ENCODE measurements around the gene LILRA6.
"Not testable (repeated sequence)": the region's sequence is repeated elsewhere in the genome, so short reads cannot be mapped to it uniquely, and the experiment has no call there.

LILRA6 gene

DNA sequence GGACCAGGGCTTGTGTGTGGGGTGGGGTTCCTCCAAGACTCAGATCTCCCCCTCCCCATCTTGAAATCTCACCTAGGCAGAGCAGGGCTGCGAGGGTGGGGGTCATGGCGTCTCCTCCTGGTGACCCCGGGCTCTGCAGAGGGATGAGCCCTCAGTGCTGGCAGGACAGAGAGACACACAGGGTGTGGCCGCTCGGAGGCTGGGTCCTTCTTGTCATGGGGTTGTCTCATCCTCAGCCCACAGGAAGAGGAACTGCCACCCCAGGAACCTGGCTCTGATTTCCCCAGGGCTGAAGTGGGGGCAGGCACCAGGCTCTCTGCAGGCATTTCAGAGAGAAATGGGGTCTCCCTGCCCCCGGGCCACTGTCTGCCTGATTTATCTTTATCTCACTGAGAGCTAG is at the start of gene LILRA6:
Gene LILRA6 (minus strand): TSS at position 145 of the 400 bp plus-strand sequence.
- not testable (repeated sequence) for DNase-seq (ENCODE audit: low read depth)

DNA sequence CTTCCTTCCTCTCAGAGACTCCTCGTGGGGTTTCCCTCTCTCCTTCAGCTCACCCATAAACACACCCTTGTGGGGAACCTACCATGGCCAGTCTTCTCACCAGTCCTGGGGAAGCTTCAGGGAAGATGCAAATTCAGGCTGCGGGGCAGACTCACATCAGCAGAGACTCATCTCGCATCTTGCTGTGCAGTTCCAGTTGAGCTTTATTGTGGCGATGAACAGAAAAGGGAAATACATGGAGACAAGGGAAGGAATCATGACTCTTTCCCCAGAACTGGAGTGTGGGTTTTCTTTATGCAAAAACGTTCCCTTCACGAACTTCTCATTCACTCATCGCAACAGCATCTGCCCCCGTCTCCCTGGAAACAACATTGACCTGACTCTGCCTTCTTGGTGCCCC is 46.6 kb upstream of the LILRA6 start:
- not testable (repeated sequence) for DNase-seq (ENCODE audit: low read depth)

DNA sequence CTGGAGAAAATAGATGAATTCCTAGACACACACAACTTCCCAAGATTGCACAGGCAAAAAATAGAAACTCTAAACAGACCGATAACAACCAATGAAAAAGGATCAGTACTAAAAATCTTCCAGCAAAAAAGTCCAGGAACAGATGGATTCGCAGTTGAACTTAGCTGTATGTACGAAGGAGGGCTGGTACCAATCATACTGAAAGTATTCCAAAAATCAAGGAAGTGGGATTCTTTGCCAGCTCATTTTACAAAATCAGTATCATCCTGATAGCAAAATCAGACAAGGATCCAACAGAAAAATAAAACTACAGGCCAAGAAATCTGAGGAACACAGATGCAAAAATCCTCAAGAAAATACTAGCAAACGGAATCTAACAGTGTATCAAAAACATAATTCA is 44.9 kb upstream of the LILRA6 start:
- peak; percentile 77 for DNase-seq (ENCODE audit: low read depth)

DNA sequence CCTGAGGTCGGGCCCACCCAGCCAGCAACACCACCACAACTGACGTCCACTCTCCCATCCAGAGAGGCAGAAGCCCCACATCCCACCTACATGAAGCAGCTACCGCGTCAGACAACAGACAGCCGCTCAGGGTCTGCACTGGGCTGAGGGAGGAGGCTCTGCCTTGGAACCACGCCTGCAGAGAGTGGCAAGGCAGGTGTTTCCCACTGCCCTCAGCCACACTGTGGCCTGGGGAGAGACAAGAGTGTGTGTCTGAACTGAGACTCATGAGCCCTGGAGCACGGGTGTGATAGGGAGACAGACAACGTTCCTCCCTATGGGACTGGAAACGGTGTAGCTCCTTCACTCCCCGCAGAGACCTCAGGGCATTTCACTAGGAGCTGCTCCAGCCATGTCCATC is 43.7 kb upstream of the LILRA6 start:
- DNase-seq (ENCODE audit: low read depth) = not testable (repeated sequence)

DNA sequence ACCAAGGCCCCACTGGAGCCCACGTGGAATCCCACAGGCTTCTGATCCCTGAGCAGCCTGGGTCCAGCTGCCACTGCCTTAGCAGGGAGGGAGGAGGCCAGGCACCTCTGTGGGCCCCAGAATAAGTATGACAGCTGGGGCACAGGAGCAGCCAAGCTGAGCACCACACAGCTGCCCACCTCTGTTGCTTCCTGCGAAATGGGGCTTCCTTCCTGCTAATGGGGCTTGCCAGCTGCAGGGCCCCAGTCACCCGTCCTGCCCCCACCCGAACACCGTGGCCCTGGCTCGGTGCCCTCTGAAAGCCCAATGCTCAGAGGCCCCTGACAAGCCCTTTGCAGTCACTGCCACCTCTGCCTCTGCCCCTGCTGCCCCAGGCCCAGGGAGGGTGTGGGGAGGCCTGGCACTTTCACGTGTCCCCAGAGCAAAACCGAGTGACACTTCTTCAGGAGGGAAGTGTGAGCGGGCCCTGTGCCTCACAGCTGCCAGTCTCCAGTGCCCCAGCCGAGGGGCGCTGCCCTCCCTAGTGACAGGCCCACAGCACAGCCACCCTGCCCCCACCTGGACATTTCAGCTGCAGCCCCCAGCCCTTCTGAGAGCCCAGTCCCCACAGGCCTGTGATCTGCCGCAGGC is 43.0 kb upstream of the LILRA6 start:
- not testable (repeated sequence) for DNase-seq (ENCODE audit: low read depth)

DNA sequence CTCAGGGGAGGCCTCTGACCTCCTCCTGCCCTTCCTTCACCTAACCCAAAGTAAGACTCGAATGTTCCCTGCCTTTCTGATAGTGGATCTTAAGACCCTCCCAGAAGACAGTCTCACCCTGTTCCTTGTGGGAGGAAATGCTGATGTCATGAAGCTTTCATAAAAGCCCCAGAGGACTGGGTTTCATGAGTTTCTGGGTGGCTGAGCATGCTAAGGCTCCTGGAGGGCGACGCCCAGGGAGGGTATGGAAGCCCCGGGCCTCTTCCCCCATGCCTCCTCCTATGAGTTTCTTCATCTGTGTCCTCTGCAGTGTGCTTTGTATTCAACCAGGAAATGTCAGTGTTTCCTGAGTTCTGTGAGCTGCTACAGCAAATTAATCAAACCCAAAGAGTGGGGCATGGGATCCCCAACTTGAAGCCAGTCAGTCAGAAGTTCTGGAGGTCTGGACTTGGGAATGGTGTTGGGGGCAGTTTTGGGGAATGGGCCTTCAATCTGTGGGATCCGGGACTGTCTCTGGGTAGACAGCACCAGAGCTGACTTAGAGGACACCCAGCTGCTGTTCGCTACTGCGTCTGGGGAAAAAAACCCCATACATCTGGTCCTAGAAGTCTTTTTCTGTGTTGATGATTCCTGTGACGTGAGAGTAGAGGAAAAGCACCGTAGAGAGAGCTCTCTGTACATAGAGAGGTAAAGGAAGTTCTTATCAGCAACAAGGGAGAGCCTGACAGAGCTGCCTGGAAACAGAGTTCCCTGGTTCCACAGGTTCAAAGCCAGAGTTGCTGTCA is 40.3 kb upstream of the LILRA6 start:
- no peak for DNase-seq (ENCODE audit: low read depth)

DNA sequence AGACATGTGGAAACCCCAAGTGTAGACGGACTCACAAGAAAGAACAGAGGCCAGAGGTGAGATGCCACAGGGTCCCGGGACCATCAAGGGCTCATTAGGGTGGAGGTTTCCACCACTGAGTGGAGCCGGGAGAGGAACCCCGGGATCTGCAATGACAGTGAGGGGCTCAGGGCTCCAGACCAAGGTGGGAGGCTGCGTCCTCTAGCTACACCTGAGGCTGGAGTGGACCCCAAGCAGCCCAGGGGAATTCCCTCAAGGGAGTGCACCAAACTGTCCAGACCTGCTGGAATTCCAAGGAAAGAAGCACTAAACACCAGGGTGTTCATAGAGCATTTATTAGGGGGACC is 39.1 kb upstream of the LILRA6 start:
- DNase-seq (ENCODE audit: low read depth) = not testable (repeated sequence)

DNA sequence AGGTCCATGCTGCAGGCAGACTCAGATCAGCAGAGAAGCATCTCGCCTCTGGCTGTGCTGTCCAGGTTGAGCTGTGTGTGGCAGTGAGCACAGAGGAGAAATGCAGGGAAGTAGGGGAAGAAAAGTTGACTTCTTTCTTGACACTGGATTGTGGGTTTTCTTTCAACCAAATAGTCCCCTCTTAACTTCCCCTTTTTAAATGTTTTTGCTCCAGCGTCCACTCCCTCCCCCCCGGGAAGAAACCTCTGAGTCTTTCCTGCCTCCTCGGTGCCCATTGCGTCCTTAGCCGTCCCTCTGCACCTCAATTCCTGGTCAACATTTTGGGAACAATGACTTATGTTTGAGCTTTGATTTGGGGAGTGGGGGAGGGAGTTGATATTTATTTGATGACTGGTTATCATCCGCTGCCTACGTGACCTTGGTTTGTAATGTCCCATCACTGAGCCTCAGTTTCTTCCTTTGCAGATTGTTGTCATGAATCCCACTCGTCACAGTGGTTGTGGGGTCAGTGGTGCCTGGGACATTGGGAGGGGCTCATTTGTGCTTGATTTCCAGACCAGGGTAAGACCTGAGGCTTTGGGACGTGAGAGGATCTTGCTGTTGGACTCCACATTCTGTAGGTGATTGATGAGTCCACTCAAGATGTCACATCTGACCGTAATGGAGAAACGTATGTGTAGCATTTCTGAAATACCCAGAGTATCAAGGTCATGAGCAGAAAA is 38.6 kb upstream of the LILRA6 start, which contains the start of gene LILRB2:
Gene LILRB2 (minus strand): TSS at position 104 of the 722 bp plus-strand sequence. CDS start 614 bp downstream, outside the sequence.
- no peak for DNase-seq (ENCODE audit: low read depth)

DNA sequence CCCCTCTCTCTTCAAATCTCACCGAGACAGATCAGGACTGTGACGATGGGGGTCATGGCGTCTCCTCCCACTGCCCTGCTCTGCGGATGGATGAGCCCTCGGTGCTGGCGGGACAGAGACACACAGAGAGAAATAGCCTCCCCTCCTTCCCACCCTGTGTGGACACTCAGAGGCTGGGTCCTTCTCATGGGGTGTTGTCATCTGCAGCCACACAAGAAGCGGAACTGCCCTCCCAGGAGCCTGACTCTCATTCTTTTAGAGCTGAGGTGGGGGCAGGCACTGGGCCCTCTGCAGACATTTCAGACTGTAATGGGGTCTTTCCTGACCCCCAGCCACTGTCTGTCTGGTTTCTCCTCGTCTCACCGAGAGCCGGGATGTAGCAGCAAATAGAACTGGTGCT is 37.9 kb upstream of the LILRA6 start:
- not testable (repeated sequence) for DNase-seq (ENCODE audit: low read depth)

DNA sequence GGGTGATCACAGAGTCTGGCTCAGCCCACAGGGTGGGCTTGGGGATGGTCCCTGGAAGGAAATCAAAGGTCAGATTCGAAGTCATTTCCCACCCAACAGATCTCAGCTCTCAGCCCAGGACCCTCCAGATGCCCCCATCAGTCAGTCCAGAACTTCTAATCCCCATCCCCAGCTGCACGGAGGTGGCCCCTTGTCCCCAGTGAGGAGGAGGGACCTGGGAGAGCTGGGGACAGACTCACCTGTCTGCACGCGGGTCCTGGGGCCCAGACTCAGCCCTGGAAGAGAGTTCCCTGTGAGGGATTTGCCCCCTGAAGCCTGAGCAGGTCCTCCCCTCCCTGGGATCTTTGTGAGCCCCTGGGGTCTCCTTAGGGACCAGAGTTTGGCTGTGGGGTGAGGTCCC is 37.4 kb upstream of the LILRA6 start:
- not testable (repeated sequence) for DNase-seq (ENCODE audit: low read depth)

DNA sequence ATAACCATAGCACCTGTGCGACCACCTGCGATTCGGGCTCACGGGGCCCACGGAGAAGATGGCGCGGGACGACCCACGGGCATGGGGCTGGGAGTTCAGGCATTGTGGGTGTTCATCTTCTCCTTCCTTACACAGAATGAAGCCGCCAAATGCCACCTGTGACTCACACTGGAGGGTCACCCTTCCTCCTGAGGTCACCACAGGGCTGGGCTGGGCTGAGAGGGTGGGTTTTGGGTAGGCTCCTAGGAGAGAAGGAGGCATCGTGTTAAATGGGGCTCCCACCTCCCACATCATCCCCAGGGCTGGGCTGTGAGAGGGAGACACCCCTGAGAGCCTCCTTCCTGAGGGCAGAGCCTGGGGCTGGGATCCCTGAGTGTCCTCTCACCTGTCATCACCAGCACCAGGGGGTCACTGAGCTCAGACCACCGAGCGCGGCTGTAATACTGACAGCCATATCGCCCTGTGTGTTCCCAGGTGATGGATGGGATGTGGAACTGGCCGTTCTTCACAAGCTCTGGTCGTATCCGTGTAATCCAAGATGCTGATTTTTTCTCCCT is 36.9 kb upstream of the LILRA6 start:
- DNase-seq (ENCODE audit: low read depth) = no peak

DNA sequence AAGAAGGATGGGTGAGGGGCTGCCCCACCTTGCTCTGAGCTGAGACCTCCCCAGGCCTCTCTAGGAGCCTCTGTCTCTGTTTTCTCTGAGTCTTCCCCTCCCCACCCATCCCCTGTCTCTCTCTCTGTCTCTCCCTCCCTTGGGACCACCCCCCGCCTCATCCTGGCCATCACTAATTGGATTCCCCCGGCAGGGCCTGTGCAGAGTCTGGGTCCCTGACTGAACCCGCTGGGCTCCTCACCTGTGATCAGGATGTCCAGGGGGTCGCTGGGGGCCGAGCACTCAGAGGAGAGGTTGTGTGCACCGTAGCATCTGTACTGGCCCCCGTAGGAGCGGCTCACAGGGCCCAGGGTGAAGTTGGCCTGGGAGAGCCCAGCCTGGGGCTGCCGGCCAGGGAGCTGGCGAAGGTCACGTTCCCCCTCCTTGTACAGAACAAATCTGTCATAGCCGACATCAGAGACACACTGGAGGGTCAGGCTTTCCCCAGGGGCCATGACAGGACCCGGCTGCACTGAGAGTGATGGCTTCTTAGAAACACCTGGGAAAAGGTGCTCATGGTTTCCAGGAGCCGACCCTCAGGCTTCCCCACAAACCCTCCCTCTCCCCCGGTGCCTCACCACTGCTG is 36.1 kb upstream of the LILRA6 start:
- DNase-seq (ENCODE audit: low read depth) = not testable (repeated sequence)

DNA sequence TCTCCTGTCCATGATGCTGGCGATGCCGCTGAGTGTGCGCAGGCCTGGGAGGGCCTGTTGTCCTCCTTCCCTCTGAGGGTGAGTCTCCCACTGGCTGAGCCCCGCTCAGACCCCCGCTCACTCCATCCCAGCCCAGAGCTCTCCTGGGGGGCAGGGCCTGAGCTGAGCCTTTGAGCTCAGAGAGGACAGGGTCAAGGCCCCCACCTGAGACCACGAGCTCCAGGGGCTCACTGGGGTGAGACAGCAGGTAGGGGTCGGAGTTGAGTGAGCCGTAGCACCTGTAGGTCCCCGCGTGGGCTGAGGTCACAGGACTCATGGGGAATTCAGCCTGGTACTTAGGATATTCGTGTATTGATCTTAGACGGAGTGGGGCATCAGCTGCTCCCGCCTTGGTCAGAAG is 35.5 kb upstream of the LILRA6 start:
- not testable (repeated sequence) for DNase-seq (ENCODE audit: low read depth)

DNA sequence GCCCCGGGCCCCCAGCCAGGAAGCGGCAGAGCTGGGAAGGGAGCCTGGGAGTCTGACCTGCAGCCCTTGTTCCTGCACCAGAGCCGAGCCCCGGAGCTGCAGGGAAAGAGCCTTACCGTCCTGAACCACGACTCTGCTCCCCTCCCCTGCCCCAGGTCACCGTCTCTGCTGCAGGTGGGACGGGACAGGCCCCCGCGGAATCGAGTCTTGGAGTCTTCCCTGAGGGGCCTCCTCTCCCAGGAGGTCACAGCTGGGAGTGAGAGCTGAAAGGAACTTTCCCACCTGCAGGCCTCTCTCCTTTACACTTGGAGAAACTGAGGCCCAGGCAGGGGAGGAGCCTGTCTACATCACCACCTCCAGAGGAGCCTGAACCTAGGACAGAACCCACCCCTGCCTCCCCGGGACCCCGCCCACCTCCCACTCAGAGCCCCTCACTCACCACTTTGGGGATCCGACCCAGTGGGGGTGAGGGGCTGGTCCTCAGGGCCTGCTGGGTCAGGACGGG is 34.6 kb upstream of the LILRA6 start:
- not testable (repeated sequence) for DNase-seq (ENCODE audit: low read depth)

DNA sequence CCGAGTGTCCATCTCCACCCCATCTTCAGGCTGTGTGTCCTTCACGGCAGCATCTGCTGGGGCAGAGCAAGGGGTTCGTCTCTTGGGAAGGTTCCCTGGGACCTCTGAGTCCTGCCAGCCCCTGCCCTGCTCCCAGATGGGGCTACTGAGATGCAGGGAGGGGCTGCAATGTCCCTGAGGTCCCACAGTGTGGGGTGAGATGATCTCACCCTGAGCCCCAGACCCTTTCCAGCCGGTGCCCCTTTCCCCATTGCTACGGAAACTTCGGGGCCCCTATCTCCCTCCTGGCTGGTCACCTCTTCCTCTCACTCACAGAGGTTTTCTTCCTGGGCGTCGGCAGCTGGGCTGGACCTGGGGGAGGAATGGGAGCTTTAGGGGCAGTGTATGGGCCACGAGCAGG is 33.4 kb upstream of the LILRA6 start:
- DNase-seq (ENCODE audit: low read depth) = no peak

DNA sequence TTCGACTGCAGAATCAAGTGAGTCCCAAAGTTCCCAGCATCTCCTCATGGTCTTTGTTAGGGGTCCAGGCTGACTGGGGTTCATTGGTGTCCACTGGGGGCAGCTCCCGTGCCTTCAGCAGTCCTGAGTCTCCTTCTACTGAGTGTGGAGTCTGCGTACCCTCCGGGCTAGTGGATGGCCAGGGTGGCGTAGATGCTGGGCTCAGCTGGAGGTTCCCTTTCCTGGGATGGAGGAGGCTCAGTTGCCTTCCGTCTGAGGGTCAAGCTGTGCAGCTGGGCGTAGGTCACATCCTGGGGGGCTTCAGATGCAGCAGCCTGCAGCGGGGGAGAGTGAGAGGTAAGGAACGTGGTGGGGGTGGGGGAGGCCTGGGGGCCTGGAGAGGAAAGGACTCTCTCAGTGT is 31.9 kb upstream of the LILRA6 start:
- not testable (repeated sequence) for DNase-seq (ENCODE audit: low read depth)

DNA sequence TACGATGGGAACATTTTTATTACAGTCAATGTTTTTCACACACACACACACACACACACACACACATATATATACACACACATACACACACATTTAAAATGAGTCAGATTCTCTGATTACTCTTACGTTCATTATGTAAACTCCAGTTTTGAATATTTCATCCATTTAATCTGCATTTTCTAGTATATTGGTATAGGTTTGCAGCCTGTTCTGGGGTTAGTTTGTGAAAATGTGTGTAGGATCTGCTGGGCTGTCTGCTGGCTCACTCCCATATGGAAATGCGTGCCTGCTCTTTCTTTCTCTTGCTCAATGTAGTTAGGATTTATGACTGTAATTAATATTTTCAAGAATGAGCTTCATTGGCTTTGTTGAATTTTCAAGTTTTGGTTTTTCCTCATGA is 31.2 kb upstream of the LILRA6 start:
- no peak for DNase-seq (ENCODE audit: low read depth)

DNA sequence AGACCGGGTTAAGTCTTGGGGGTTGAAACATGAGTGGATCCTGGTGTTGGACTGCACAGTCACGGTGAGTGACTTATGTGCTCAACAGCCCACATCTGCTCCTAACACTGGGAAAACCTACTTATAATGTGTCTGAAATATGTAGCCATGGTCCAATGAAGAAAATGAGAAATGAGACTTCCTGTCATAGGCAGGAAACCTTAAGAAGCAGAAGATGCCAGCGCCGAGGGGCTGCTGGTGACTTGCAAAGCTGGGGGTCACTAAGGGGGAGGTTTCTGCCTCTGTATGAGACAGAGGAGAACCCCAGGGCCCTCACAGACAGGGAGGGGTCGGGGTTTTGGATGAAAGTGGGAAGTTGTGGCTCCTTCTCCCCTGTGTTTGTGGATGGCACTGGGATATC is 29.6 kb upstream of the LILRA6 start:
- DNase-seq (ENCODE audit: low read depth) = not testable (repeated sequence)

DNA sequence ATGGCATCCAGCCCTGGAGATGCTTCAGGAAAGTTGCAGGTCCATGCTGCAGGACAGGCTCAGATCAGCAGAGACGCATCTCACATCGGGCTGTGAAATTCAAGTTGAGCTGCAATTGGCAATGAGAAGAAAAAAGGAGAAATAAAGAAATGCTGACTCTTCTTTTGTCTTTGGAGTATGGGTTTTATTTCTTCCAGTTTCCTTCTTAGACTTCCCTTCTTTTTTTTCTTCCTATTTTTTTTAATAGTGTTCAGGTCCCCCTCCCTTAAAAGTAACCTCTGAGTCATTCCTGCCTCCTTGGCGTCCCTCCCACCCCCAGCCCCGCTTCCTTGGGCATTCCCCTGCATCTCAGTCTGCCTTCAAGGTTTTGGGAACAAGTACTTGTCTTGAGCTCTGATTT is 29.0 kb upstream of the LILRA6 start:
- not testable (repeated sequence) for DNase-seq (ENCODE audit: low read depth)

DNA sequence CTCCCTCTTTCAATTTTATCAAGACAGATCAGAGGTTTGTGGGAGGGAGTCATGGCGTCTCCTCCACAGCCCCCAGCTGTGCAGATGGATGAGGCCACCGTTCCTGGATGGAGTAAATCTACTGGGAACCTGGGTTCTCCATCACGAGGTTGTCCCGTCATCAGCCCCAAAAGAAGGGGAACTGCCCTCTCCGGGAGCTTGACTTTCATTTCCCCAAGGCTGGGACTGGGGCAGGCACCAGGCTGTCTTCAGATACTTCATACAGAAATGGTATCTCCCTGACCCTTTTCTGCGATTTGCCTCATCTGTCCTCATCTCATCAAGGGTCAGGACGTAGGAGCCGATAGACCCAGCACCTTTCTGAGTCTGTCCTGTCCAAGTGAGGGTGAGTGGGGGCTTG is 28.5 kb upstream of the LILRA6 start:
- no peak for DNase-seq (ENCODE audit: low read depth)

DNA sequence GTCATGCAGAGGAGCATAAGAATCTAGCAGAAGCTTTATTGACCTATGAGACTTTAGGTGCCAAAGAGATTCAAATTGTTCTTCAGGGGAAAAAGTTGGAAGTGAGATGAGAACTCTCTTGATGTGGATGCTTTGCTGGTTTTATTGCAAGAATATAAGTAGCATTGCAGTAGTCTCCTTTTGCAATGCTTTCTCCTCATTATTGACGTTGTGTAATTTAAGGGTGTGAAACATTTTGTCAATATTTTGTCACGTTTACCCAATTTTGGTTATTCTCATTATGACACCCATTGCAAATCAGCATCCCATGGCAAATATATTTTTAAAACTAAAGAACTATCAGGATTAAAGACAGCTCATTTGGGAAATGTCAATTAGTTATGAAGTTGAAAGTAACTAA is 26.3 kb upstream of the LILRA6 start:
- no peak for DNase-seq (ENCODE audit: low read depth)

DNA sequence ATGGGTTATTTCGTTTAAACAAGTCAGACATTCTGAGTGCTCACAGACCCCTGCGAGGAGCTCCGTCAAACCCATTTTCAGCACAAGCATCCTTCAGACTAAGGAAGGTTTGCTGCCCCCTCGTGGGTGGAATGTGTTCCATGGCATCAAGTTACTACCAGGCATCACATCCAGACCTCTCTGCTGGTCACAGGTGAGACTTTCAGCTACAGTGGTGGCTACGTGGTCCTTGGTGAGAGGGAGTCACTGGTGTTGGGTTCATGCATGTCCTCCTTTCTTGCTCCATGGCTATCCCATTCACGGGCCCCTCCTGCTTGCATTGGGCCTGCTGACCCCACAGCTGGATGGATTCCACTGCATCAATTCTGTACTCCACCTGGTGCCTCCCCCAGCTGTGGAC is 23.5 kb upstream of the LILRA6 start:
- DNase-seq (ENCODE audit: low read depth) = peak; percentile 25

Data from HS-5 (cell line).